EL (cell line): ENCODE results near the gene SLC16A8.
"Not testable (repeated sequence)": the region's sequence is repeated elsewhere in the genome, so short reads cannot be mapped to it uniquely, and the experiment has no call there.

ENCODE experiments used
- DNase-seq: peaks from one replicate; pipeline ENCODE4 v3.0.0-alpha.2; 2016

Gene SLC16A8

DNA sequence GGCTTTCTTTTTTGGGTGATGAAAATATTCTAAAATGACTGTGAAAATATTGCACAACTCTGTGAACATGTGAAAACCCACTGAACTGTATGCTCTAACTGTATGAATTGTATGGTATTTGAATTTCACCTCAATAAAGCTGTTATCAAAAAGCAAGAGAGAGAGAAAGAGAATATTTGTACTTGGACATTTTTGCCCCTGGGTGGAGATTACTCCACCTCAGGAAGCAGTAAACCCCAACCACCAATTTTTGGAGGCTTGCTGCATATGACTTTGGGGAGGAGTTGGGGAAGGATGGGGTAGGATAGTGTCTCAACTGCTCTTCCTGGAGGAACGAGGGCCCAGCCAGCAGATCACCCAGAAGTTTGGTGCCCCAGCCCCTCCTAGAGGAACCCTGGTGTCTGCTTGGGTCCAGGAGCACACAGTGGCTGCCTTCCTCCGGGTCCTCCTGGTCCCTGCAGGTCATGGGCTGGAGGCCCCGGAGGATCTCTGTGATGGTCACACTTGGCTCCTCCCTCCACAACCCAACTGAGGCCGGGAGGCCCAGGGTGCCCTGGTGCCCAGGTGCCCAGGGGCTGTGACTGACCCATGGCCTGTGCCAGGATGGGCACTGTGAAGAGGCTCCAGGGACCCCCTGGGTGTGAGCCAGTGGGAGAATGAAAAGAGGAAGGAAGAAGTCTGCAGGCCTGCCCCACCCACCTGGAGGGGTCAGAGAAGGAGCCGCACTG is 42.1 kb downstream of the SLC16A8 start:
- no peak for DNase-seq

DNA sequence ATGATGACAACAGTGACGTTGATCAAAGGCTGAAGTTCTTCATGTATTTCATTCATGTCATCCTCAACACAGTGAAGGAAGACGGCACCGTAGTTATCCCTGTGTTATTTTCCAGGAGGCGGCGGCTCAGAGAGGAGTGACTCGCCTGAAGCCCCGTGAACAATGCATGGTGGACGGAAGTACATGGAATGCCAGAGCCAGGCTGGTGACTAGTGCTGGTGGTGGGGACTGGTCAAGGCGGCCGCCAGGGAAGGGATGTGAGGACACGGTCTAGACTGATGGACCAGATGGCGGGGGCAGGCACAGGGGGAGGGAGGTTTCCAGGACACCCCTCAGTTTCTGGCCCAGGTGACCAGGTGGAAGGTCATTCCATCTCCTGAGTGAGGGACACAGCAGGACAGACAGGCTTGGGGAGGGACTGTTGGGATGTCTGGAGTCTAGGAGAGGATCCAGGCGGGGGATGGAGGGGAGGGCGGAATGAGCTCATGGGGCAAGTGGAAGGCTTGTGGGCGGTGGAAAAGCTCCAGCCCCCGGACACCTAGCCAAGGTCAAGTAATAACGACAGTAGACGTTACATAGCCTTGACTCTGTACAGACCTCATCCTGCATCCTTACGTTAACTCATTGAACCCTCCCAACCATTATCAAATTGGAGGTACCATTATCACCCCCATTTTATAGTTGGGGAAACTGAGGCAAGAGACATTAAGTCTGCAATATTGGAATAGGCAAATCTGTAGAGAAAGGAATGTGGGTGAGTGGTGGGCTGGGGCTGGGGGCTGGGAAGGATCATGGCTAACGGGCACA is 42.8 kb downstream of the SLC16A8 start:
- peak; percentile 23 for DNase-seq

DNA sequence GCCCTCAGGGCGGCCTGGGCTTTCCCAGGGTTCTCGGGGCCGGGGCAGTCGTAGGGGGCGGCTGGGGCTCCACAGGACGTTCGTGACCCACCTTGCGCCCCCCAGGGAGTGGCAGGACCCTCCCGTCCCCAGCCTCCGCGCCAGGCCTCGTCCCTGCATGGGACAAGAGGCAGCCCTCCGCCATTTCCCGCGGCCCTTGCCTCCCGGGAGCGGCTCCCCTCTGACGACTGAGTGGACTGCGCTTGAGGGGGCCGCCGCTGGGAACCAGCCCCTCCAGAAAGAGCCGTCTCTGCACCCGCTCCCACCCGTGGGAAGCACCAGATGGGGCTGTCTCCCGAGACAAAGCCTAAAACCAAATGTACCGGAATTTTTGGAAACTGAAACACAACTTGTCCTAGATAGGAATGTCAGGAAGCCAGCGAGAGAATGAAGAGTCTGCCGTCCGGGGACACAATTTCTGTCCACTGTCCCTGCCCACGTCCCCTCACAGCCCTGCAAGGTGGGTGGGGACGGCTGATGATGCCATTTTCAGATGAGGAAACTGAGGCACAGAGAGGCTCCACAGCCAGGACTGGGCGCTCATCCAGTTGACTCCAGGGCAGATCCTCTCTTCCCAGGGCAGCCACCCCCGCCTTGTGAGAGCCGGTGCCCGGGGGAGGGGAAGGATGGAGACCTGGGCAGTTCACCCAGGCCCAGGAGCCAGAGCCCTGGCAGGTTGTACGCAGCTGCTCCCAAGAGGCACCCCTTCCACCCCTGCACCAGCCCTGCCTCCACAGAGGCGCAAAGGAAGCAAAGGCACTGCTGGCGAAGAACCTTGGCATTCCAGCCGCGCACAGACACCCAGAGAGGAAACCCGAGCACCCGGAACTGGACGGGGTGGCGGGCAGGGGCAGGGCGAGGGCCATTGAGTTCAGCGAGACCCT is 44.8 kb downstream of the SLC16A8 start:
- no peak for DNase-seq

DNA sequence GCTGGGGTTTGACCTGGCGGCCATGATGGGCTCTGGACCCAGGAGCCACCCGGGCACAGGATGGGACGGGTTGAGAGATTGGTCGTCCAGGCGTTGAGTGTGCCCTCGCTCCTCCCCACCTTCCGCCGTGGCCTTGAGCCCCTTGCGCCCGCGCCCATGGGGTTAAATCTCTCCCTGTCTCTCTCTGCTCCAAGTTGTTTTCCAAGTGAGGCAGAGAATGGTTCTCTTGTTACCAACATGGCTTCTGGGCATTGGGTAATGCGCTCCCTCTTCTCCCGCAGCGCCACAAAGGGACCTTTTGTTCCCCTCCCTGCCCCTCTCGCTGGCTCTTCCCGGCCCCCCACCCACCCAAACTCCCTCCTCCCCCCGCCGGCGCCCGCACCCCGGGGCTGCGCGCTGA is 45.6 kb downstream of the SLC16A8 start:
- no peak for DNase-seq

DNA sequence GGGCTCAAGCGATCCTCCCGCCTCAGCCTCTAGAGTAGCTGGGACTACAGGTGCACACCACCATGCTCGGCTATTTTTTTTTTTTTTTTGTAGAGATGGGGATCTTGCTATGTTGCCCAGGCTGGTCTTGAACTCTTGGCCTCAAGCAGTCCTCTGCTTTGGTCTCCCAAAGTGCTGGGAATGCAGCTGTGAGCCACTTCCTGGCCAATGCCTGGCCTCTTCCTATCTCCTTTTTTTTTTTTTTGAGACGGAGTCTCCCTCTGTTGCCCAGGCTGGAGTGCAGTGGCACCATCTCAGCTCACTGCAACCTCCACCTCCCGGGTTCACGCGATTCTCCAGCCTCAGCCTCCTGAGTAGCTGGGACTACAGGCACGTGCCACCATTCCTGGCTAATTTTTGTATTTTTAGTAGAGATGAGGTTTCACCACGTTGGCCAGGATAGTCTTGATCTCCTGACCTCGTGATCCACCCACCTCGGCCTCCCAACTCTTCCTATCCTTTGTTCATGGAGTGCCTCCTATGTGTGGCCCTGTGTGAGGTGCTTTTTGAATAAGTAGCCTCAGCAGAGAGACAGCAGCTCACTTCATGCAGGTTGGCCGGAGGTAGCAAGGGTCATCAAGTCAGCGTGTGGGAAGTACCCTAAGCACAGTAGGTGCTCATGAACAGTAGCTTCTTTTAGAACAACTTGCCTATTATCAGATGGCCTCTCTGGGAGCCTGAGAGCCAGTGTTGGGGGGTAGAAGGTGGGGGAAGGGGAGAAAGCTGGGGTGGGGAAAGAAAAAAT is 46.4 kb downstream of the SLC16A8 start:
- not testable (repeated sequence) for DNase-seq

DNA sequence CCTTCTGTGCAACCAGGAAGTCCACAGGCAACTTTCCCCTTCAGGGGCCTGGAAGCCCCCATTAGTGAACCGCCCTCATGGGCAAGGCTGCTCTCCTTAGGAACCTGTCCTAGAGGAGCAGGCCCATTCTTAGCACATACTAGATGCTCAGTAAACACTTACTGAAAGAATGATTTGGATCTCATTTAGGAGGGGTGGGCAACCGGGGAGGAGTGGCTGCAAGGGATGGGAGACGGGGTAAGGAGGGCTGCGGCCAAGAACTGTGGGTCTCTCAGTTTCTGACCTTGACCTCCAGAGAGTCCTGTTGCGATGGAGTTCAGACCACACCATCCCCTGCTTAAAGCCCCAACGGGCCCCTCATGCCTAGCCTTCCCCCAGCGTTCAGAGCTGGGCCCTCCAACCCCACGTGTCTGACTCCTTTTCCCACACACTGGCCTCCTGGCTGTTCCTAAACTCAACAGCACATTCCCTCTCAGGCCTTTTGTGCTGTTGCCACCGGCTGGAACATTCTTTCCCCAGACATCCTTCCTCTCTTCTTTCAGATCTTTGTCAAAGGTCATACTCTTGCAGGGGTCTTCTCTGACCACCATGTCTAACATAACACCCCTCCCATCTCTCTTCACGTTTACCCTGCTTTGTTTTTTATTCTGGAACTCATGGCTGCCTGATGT is 47.5 kb downstream of the SLC16A8 start:
- no peak for DNase-seq

DNA sequence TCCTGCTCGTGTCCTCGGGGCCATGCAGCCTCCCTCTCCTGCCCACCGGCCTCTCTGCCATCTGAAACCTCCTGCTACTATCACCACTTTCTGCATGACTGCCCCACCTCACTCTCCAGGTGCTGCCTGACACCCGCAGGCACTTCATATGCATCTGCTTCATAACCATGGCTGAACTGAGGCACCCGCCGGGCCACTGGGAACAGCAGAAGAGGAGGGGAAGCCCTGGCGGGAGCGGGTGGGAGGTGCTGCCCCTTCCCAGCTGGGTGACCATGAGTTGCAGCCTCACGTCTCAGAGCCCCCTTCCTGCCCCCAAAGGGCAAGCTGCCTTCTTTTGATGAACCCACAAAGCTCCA is 48.5 kb downstream of the SLC16A8 start:
- DNase-seq, result no peak

DNA sequence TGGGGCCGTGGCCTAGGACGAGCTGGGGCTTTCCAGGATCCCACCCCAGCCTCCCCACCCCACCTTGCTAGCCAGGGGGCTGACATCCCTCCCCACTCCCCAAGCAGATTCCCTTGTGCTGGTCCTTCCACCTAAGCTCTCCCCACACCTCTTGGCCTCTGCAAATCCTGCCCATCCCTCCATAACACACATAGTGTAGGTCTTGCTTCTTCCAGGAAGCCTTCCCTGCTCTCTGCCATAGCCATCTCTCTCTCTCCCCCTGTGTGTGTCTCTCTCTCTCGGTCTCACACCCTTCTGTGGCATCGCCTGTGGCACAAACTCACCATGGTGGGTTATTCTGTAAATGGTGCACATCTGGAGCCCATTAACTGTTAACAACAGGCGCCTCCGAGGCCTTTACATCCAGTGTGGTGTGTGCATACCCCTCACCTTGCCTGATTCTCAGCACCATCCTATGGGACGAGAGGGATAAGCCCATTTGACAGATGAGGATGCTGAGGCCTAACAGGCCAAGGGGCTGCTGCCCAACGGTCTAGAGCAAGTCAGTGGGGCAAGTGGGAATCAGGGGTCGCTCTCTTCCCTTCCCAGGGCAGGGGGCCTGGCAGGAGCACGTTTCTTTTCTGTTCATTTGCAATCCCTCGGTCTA is 49.0 kb downstream of the SLC16A8 start:
- no peak for DNase-seq

DNA sequence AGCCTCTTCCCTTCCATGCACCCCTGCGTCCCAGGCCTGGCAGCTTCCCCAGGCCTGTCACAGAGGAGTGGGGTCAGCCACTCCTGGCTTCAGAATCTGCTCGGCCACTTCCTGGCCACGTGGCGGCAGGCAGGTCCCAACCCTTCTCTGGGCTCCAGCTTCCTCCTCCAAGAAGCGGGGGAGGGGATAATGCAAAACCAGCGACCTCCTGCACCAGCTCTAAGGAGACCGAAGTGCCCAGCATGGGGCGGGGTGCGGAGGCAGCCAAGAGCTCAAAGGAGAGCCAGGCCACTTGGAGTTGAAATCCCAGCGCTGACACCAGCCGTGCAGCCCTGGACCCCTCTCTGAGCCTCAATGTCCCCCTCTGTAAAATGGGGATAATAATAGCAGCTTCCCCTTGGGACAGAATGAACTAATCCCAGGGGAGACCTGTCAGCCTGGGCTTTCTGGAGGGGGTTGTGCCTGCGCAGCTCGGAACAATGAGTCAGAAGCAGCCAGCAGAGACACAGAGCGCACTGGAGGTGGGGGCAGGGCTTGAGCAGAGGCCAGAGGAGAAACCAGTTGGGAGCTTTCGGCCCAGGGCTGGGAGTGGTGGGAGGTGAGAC is 49.6 kb downstream of the SLC16A8 start:
- DNase-seq, result peak; percentile 93

DNA sequence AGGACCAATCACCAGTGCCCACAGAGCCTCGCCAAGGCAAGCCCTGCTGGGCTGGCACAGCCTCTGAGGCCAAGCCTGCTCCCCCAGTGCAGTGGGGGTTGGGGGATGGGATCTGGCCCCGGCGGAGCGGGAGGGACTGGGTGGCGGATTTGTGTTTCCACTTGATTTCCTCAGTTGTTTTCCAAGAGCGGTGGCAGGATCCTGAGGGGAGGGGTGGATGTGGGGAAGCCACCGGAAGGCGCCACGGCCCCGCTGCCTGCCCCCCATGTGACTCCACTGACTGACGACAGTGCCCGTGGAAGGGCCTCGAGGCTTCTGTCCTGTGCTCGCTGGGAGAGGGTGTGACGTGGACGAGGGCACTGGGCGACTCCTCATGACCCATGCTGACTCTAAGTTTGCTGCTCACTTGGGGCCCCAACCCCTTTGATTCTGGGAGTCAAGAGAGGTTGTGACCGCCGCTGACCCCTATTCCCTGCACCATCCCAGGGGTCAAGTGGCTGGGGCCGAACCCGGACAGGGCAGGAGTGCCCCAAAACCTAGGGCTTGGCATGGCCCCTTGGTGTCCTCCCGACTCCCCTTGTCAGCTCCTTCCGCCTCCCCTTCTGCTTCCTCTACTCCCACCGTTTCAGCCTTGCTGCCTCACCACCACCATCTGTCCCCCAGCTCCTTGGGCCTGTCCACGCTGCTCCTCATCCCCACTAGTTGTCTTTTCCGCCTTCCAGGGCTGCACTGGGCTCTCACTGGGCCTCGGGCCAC is 50.3 kb downstream of the SLC16A8 start:
- no peak for DNase-seq

DNA sequence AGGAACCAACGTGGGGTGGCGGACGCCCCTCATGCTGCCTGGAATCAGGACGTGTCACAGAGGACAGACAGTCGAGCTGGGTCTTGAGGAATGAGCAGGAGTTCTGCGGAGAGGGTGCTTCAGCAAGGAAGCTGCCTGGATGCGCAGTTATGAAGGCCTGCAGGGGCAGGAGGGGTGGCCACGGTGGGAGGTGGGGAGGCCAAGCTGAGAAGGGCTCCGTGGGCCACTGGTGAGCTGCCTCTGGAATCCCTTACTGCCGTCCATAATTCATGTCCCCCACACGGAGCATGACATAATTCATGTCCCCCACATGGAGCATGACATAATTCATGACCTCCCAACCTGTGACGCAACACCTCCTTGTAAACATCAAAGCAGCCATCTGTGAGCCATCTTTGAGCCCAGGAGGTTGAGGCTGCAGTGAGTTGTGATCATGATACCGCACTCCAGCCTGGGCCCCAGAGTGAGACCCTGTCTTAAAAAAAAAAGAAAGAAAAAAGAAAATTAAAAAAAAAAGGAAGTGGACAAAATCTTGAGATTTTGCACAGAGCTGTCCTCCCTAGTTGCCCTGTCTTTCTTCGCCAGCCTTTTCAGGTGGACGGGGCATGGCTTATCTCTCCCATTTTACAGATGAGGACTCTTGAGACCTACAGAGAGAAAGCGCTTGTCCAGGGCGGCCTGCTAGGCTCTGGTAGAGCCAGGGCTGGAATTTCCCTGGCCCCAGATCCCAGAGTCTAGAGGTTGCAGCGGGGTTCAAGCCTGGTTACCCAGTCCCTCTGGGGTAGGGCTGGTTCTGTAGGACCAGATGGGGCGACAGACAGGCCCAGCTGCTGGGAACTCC is 51.1 kb downstream of the SLC16A8 start:
- DNase-seq, result peak; percentile 88

DNA sequence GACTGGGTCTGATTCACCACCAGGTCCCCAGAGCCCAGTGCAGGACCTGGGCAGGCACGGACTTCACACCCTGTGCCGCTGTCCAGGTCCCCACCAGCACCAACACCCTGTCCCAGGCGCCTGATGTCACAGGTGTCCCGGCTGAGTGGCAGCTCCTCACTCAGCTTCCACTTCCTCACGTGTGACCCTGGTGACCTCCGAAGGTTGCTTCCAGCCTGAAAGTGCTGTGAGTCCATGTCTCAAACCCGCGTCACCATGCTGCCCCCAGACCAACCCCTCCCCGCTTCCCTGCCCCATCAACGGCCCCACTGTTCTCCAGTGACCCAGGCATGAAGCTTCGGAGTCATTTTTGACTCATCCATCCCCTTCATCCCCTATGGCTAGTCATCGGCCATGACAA is 52.5 kb downstream of the SLC16A8 start:
- no peak for DNase-seq

DNA sequence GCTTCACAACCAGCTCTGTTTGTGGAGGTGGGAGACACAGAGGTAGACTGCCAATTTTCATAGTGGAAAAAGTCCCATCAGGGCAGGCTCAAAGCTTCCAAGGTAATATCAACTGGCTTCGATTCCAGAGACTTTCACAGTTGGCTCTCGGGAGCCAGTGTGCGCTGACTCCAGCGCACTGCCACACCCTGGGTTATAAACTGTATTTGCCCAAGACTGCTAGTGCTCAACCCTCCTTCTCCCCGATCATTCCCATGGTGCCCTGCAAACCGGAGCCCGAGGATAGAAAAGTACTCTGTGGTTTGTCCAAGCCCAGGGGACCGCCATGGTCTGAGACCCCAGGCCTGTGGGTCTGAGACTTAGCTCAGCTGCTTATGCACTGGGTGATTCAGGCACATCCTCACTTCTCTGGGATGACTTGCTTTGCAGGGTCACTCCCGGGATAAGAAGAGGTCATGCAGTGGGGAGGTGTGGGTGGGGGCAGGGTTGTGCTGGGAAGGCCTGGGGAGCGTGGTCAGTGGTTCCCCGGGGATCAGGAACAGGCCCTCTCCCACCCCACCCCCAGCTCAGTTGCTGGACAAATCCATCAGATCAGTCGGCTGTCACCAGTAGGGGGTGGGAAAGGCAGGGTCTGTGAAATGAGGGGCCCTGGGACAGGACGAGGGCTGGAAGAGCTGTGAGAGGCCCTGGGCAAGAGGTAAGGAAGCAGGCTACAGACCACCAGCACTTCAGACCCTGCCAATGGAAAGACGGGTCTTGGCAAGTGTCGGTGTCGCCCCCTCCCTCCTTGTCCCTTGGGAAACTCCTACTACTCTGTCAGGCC is 53.5 kb downstream of the SLC16A8 start:
- DNase-seq, result no peak

DNA sequence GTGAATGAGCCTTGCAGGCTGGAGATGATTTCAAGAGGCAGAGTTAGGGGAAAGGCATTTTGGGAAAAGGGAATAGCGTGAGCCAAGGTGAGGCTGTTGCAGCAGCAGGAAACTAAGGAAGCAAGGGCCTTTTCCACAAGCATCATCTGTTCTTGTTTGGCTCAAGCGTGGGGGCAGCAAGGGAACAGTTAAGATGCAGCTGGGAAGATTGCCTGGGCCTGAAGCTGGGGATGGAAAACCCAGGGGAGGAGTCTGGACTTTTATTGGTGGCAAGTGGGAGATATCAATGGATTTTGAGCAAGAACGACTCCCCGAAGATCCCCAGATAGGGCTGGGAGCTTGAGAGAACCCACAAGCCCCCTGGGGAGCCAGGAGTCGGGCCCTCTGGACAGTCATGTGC is 54.1 kb downstream of the SLC16A8 start:
- DNase-seq, result no peak

DNA sequence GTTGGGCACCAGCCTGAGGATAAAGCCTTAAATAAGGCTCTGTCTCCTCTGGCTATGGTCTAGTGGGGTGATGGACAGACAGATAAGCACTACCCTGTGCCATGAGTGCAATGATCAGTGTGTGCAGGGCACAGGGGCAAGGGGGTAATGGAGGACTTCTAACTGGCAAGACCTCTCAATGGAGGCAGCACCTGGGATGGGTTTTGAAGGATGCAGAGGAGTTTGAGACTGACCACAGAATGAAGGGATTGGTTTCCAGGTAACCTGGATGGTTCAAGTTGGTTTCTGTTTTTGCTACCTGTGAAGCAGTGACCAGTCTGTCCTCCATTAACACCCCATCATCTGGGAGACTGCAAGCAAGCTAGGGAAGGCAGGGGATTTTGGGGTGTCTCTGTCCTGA is 54.6 kb downstream of the SLC16A8 start:
- DNase-seq, result no peak

DNA sequence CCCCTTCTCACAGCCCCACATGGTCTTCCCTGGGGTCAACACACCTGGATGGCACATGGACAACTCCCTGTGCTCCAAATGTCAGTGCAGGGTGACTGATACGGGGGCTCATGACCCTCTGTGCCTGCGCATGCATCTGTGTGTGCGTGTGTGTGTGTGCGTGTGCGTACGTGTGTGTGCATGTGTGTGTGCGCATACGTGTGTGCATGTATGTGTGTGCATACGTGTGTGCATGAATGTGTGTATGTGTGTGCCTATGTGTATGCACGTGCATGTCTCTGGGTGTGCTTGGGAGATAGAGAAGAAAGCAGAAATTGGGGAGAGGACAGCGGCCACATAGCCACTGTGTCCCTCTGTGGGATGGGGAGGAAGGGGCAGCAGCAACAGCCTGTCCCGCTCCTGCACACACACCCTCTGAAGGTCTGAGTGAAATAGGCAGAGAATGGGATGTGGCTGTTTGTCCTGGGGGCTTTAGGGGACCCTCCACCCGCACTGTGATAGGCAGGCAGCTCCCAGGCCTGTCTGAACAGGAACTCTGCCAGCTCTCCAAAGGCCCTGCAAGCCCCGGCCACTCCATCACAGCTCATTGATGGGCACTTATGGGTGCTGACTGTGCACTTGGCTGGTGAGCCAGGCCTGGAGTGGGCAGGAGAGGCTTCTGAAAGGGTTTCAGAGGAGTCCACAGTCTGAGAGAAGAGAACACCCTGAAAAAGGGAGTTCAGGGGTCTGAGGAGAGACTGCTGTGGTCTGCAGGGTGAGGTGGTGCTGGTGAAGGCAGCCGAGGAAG is 55.4 kb downstream of the SLC16A8 start:
- DNase-seq, result no peak
